ENCODE data around the gene TMEM273. TPM values are rescaled to one million over a fixed set of nuclear protein-coding genes. Genes with fewer than 3 reads are reported as not detected.

The TMEM273 gene
- total RNA-seq, 1 experiment from 2014 or later, result 0.09 TPM

GRCh38 chr10:49230004-49230403 lies 41.8 kb upstream of the TMEM273 start (continued):
- TF ChIP-seq NFATC4 (CRISPR knock-in tag; IDR thresholded peaks at IDR 0.05), result no peak

- ChIA-PET CTCF (interaction anchor here (0.7 to 1.2 kb wide), 3 partner anchors 56 to 290 kb away, joined by 3 read pairs; no protein-coding TSS in a partner anchor), POLR2A (no interaction called here)
- no peak overlapping the region for H3K27ac Mint-ChIP-seq
- no peak overlapping the region for H3K4me3 Mint-ChIP-seq
- no peaks in the 10 kb centered on the region for H3K36me3 Mint-ChIP-seq
- H3K27me3 Mint-ChIP-seq (ENCODE audit: low read depth), result no peaks in the 10 kb centered on the region; the same call in none of the 2 replicates
- peaks cover 8% of the 10 kb centered on the region for H3K9me3 Mint-ChIP-seq
- DNase-seq (ENCODE audit: low spot score), result no peak
- no peaks in the 10 kb centered on the region for H3K4me1 Mint-ChIP-seq
- ATAC-seq, result no peak
- TF ChIP-seq ZNF121 (CRISPR knock-in tag; IDR thresholded peaks at IDR 0.05), result no peak
- no peak for TF ChIP-seq RORB (CRISPR knock-in tag; IDR thresholded peaks at IDR 0.05)
- TF ChIP-seq CDX4 (CRISPR knock-in tag; IDR thresholded peaks at IDR 0.05; ENCODE audit: borderline replicate concordance), result no peak
- no peak for TF ChIP-seq AR (CRISPR knock-in tag; IDR thresholded peaks at IDR 0.05)
- TF ChIP-seq ZBTB43 (CRISPR knock-in tag; IDR thresholded peaks at IDR 0.05), result no peak
- no peak for TF ChIP-seq ZNF281 (CRISPR knock-in tag; IDR thresholded peaks at IDR 0.05)
- no peak for TF ChIP-seq ZNF671 (CRISPR knock-in tag; IDR thresholded peaks at IDR 0.05)
- no peak for TF ChIP-seq MLX (CRISPR knock-in tag; IDR thresholded peaks at IDR 0.05)
- TF ChIP-seq GRHL2 (CRISPR knock-in tag; IDR thresholded peaks at IDR 0.05; ENCODE audit: insufficient replicate concordance, severe bottlenecking), result no peak
Measured at GRCh38 chr10:49228677-49229076, 40.5 kb upstream of the TMEM273 start.

- no peak overlapping the region for H3K27ac Mint-ChIP-seq
Measured at GRCh38 chr10:49227406-49227805, 39.2 kb upstream of the TMEM273 start.

More at GRCh38 chr10:49227406-49227805, 39.2 kb upstream of the TMEM273 start:
- Mint-ChIP-seq H3K4me1 (no peaks in the 10 kb centered on the region), H3K36me3 (no peaks in the 10 kb centered on the region), H3K4me3 (no peak overlapping the region), H3K9me3 (peaks cover 13% of the 10 kb centered on the region), H3K27me3 (ENCODE audit: low read depth) (no peaks in the 10 kb centered on the region; the same call in 1 of the 2 replicates)
- no peak for DNase-seq (ENCODE audit: low spot score)
- CTCF ChIA-PET, result interaction anchor here (0.9 kb wide), 1 partner anchor 63 kb away, joined by 3 read pairs; no protein-coding TSS in a partner anchor
- POLR2A ChIA-PET, result no interaction called here
- no peak for ATAC-seq
- no peak for TF ChIP-seq MLX (CRISPR knock-in tag; IDR thresholded peaks at IDR 0.05)
- TF ChIP-seq ZNF425 (CRISPR knock-in tag; conservative IDR thresholded peaks at IDR 0.05), result no peak
- TF ChIP-seq PREB (CRISPR knock-in tag; IDR thresholded peaks at IDR 0.05; ENCODE audit: borderline replicate concordance), result no peak
- no peak for TF ChIP-seq SMAD3 (CRISPR knock-in tag; IDR thresholded peaks at IDR 0.05; ENCODE audit: borderline replicate concordance)
- TF ChIP-seq CBFB (CRISPR knock-in tag; IDR thresholded peaks at IDR 0.05; ENCODE audit: low read depth), result no peak
